Left lung (tissue), 10 donors: Measurements from ENCODE around the gene MBOAT2. TPM values are rescaled to one million over a fixed set of nuclear protein-coding genes. Genes with fewer than 3 reads are reported as not detected.

Experiments
- ATAC-seq: fragments of 200-7000 bp; cut with Tn5 transposase; one replicate; pipeline ENCODE4 v1.9.1; 2020; ENCODE audit warnings: moderate library complexity
- DNase-seq, 4 donors: peaks; one replicate each; pipeline ENCODE4 v3.0.0-alpha.2; 2013 to 2020
- H3K27ac ChIP-seq, 2 donors: fragments of 200-600 bp; sonication (generic) in 1 of 2; one replicate each; pipeline versions ENCODE4 v1.5.0 to v1.8.0; 2020 to 2021
- H3K27me3 ChIP-seq, 2 donors: fragments of 200-600 bp; sonication (generic) in 1 of 2; one replicate each; pipeline versions ENCODE4 v1.5.0 to v1.8.0; 2020 to 2021
- H3K36me3 ChIP-seq, 2 donors: fragments of 200-600 bp; sonication (generic) in 1 of 2; one replicate each; pipeline versions ENCODE4 v1.5.0 to v1.8.0; 2020 to 2021
- H3K4me1 ChIP-seq, 2 donors: fragments of 200-600 bp; one replicate each; pipeline ENCODE4 v1.8.0; 2021
- H3K4me3 ChIP-seq, 2 donors: fragments of 200-600 bp; sonication (generic) in 1 of 2; one replicate each; pipeline versions ENCODE4 v1.5.0 to v1.8.0; 2020 to 2021; ENCODE audit warnings: mild to moderate bottlenecking in 1 of 2
- H3K9me3 ChIP-seq, 2 donors: fragments of 200-600 bp; sonication (generic) in 1 of 2; one replicate each; pipeline versions ENCODE4 v1.5.0 to v1.8.0; 2020 to 2021
- CTCF ChIP-seq, 2 donors: fragments of 200-600 bp; sonication (generic) in 1 of 2; IDR thresholded peaks; one replicate each; pipeline versions ENCODE4 v1.5.0 to v1.8.0; 2021; ENCODE audit warnings: antibody characterized with exemption in 2 of 2
- intact Hi-C, 2 donors: fragments of 100-400 bp; cut with DNase I; formaldehyde crosslinking; loops; one replicate each; pipeline versions ENCODE4 v1.11.2 to v1.14.2; 2022
- polyA plus RNA-seq, 6 donors: library from polyadenylated mRNA; unstranded; fragments of 120-200 nt; gene quantifications; one replicate each; pipeline ENCODE4 v1.2.1, GENCODE V29; 2013; ENCODE audit not compliant: insufficient read length in 6 of 6
- total RNA-seq, 2 donors: library from RNA; stranded (reverse); fragmentation: NEBNext Ultra II Directional; extraction: Animal tissue kit (Norgen Biotek cat#: 25700); gene quantifications; one replicate each; pipeline ENCODE4 v1.2.1, GENCODE V29; 2021
- donor health status: DM: no; HTN: yes; CAD: no.
- donor health status: DM: no; HTN: no; CAD: no.

Gene MBOAT2
- total and polyA plus RNA-seq, 8 donors, result 32.7 to 85.5 (median 62.9) TPM

GRCh38 chr2:8867363-8867762 lies 136.1 kb downstream of the MBOAT2 start:
- Histone ChIP-seq H3K4me3 (no peak overlapping the region), H3K36me3 (peaks cover 0 to 22% of the 10 kb centered on the region in 2 donors), H3K4me1 (no peaks in the 10 kb centered on the region), H3K27ac (no peak overlapping the region), H3K9me3 (no peaks in the 10 kb centered on the region), H3K27me3 (no peaks in the 10 kb centered on the region)
- ATAC-seq (no peak), DNase-seq (no peak)
- intact Hi-C loops, result no loop called here
- TF ChIP-seq CTCF (IDR thresholded peaks at IDR 0.05), result no peak

- intact Hi-C loops, result no loop called here
- DNase-seq (no peak), ATAC-seq (no peak)
- Histone ChIP-seq H3K36me3 (peaks cover 0 to 36% of the 10 kb centered on the region in 2 donors), H3K4me1 (no peaks in the 10 kb centered on the region), H3K27me3 (no peaks in the 10 kb centered on the region), H3K4me3 (no peak overlapping the region), H3K9me3 (no peaks in the 10 kb centered on the region), H3K27ac (no peak overlapping the region)
- no peak for TF ChIP-seq CTCF (IDR thresholded peaks at IDR 0.05)
These were observed 140.0 kb downstream of the MBOAT2 start for GRCh38 chr2:8863331-8863953.

- intact Hi-C loops, result no loop called here
- no peaks in the 10 kb centered on the region for H3K4me1 ChIP-seq
- DNase-seq (no peak), ATAC-seq (peak; percentile 89)
- no peak overlapping the region for H3K4me3 ChIP-seq
- no peaks in the 10 kb centered on the region for H3K27me3 ChIP-seq
- no peak overlapping the region for H3K27ac ChIP-seq
- H3K36me3 ChIP-seq, result peaks cover 0 to 44% of the 10 kb centered on the region in 2 donors
- H3K9me3 ChIP-seq, result no peaks in the 10 kb centered on the region
- TF ChIP-seq CTCF (IDR thresholded peaks at IDR 0.05), result no peak
These were observed 141.3 kb downstream of the MBOAT2 start for GRCh38 chr2:8862230-8862629.

- H3K9me3 ChIP-seq, result no peaks in the 10 kb centered on the region
- DNase-seq (no peak), ATAC-seq (peak; percentile 71)
- peaks cover 0 to 41% of the 10 kb centered on the region in 2 donors for H3K36me3 ChIP-seq
- intact Hi-C loops, result no loop called here
- TF ChIP-seq CTCF (IDR thresholded peaks at IDR 0.05), result no peak
- no peaks in the 10 kb centered on the region for H3K27me3 ChIP-seq
- no peaks in the 10 kb centered on the region for H3K4me1 ChIP-seq
- no peak overlapping the region for H3K4me3 ChIP-seq
- H3K27ac ChIP-seq, result no peak overlapping the region
These were observed 141.7 kb downstream of the MBOAT2 start for GRCh38 chr2:8861797-8862196.

GRCh38 chr2:8860239-8860638 lies 143.2 kb downstream of the MBOAT2 start:
- H3K27me3 ChIP-seq, result no peaks in the 10 kb centered on the region
- no peak for TF ChIP-seq CTCF (IDR thresholded peaks at IDR 0.05)
- no peaks in the 10 kb centered on the region for H3K4me1 ChIP-seq
- ATAC-seq, result no peak
- intact Hi-C loops, result no loop called here
- peaks cover 0 to 38% of the 10 kb centered on the region in 2 donors for H3K36me3 ChIP-seq
- no peak overlapping the region for H3K27ac ChIP-seq
- H3K4me3 ChIP-seq, result no peak overlapping the region
- H3K9me3 ChIP-seq, result no peaks in the 10 kb centered on the region
- no peak for DNase-seq
